ENCODE data around the gene GALNT8.

DNA sequence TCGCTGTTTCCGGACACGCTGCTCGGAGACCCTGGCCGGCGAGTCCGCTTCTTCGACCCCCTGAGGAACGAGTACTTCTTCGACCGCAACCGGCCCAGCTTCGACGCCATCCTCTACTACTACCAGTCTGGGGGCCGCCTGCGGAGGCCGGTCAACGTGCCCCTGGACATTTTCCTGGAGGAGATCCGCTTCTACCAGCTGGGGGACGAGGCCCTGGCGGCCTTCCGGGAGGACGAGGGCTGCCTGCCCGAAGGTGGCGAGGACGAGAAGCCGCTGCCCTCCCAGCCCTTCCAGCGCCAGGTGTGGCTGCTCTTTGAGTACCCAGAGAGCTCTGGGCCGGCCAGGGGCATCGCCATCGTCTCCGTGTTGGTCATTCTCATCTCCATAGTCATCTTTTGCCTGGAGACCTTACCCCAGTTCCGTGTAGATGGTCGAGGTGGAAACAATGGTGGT is 90.0 kb downstream of the GALNT8 start:
- TF ChIP-seq, protein P1, sequence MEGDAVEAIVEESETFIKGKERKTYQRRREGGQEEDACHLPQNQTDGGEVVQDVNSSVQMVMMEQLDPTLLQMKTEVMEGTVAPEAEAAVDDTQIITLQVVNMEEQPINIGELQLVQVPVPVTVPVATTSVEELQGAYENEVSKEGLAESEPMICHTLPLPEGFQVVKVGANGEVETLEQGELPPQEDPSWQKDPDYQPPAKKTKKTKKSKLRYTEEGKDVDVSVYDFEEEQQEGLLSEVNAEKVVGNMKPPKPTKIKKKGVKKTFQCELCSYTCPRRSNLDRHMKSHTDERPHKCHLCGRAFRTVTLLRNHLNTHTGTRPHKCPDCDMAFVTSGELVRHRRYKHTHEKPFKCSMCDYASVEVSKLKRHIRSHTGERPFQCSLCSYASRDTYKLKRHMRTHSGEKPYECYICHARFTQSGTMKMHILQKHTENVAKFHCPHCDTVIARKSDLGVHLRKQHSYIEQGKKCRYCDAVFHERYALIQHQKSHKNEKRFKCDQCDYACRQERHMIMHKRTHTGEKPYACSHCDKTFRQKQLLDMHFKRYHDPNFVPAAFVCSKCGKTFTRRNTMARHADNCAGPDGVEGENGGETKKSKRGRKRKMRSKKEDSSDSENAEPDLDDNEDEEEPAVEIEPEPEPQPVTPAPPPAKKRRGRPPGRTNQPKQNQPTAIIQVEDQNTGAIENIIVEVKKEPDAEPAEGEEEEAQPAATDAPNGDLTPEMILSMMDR (IDR thresholded peaks at IDR 0.05), result no peak
- no peak for TF ChIP-seq POLR2A (IDR thresholded peaks at IDR 0.05)

Measured in uterus (tissue), 2 donors.